ENCODE measurements around the gene OR13G1. TPM values are rescaled to one million over a fixed set of nuclear protein-coding genes. Genes with fewer than 3 reads are reported as not detected.

Gene OR13G1
- total and polyA plus RNA-seq, 2 of the 13 experiments (the other 11 are each of a cell fraction or from before 2014, with no cell fraction given): not detected

GRCh38 chr1:247653040-247653439 is 26.5 kb downstream of the OR13G1 start:
- no peak for DNase-seq (ENCODE audit: low spot score)
- ChIA-PET CTCF (ENCODE audit: low intra/inter-chr PET ratio, low total read pairs) (no interaction called here), POLR2A (no interaction called here)
- Histone ChIP-seq H3K27me3 (ENCODE audit: control insufficient read depth in 1 of 2, insufficient read depth in 2 of 2, low read length in 2 of 2) (no peaks in the 10 kb centered on the region), H4K20me1 (ENCODE audit: insufficient read depth, low read length) (no peaks in the 10 kb centered on the region), H3K27ac (ENCODE audit: extremely low read length, insufficient read depth, low read length) (no peak overlapping the region), H3K9me3 (ENCODE audit: low read length) (no peaks in the 10 kb centered on the region), H3K4me3 (replicated peaks in 1 of 3; ENCODE audit: insufficient read depth in 1 of 3, low read depth in 2 of 3, low read length in 3 of 3) (no peak overlapping the region), H3K36me3 (replicated peaks in 1 of 2; ENCODE audit: control insufficient read depth in 1 of 2, insufficient read depth in 2 of 2, low read length in 2 of 2) (no peaks in the 10 kb centered on the region), H3K9ac (ENCODE audit: insufficient read depth, low read depth, low read length) (no peak overlapping the region), H3K4me1 (ENCODE audit: insufficient read depth, low read length) (no peaks in the 10 kb centered on the region), H2AFZ (ENCODE audit: low read length) (no peak overlapping the region), H3K4me2 (ENCODE audit: low read depth, low read length) (no peak overlapping the region), H3K79me2 (ENCODE audit: insufficient read depth, low read length) (no peaks in the 10 kb centered on the region)
- intact Hi-C loops (cut with micrococcal nuclease; ENCODE audit: unreplicated experiment) (no loop called here), in situ Hi-C loops (cut with HindIII; ENCODE audit: extremely low pct_ligation_motif_present, low pct_unique_long_range_greater_than_20kb) (no loop called here)
- BruUV-seq (replicated peaks): no TSS peak
- FAIRE-seq: no peak
- TF ChIP-seq KAT7 (CRISPR knock-in tag; IDR thresholded peaks at IDR 0.05; ENCODE audit: borderline replicate concordance): no peak
- no peak for TF ChIP-seq ZNF850 (CRISPR knock-in tag; conservative IDR thresholded peaks at IDR 0.05)
- TF ChIP-seq ZNF558 (CRISPR knock-in tag; IDR thresholded peaks at IDR 0.05; ENCODE audit: borderline replicate concordance): no peak
- TF ChIP-seq ZFP36L1 (CRISPR knock-in tag; IDR thresholded peaks at IDR 0.05): no peak
- no peak for TF ChIP-seq ZNF143 (CRISPR knock-in tag; IDR thresholded peaks at IDR 0.05)
- TF ChIP-seq, protein P1, sequence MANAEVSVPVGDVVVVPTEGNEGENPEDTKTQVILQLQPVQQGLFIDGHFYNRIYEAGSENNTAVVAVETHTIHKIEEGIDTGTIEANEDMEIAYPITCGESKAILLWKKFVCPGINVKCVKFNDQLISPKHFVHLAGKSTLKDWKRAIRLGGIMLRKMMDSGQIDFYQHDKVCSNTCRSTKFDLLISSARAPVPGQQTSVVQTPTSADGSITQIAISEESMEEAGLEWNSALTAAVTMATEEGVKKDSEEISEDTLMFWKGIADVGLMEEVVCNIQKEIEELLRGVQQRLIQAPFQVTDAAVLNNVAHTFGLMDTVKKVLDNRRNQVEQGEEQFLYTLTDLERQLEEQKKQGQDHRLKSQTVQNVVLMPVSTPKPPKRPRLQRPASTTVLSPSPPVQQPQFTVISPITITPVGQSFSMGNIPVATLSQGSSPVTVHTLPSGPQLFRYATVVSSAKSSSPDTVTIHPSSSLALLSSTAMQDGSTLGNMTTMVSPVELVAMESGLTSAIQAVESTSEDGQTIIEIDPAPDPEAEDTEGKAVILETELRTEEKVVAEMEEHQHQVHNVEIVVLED (CRISPR knock-in tag; IDR thresholded peaks at IDR 0.05; ENCODE audit: borderline replicate concordance): no peak
- TF ChIP-seq PRDM4 (CRISPR knock-in tag; IDR thresholded peaks at IDR 0.05; ENCODE audit: borderline replicate concordance): no peak
- TF ChIP-seq FOXC1 (CRISPR knock-in tag; IDR thresholded peaks at IDR 0.05; ENCODE audit: borderline replicate concordance): no peak
- no peak for TF ChIP-seq FOXJ3 (CRISPR knock-in tag; IDR thresholded peaks at IDR 0.05; ENCODE audit: borderline replicate concordance)
- no peak for TF ChIP-seq CBX5 (CRISPR knock-in tag; IDR thresholded peaks at IDR 0.05; ENCODE audit: borderline replicate concordance)
- no peak for TF ChIP-seq CREBL2 (CRISPR knock-in tag; IDR thresholded peaks at IDR 0.05; ENCODE audit: borderline replicate concordance)
- no peak for TF ChIP-seq DPF2 (CRISPR knock-in tag; IDR thresholded peaks at IDR 0.05; ENCODE audit: borderline replicate concordance, low read depth)
- ATAC-seq: no peak
- WGBS (ENCODE audit: low lambda C conversion rate): 5% methylated on average over 1 of the region's 1 CpG

Measured in HepG2 (cell line).